K562 (cell line): ENCODE data around the gene EEF1A2. TPM values are rescaled to one million over a fixed set of nuclear protein-coding genes. Genes with fewer than 3 reads are reported as not detected.

Source experiments
- ATAC-seq: fragments of 200-7000 bp; cut with Tn5 transposase; 3 replicates; pipeline ENCODE4 v1.9.1; 2020; ENCODE audit warnings: moderate library complexity
- BruUV-seq: library from RNA; stranded (reverse); fragments of 400-500 nt; replicated peaks from 2 replicates; lab custom pipeline; 2021; lab: Mats Ljungman, UMichigan
- CTCF ChIA-PET: fragments of 300-600 bp; formaldehyde crosslinking; extraction: SDS; loops from one replicate; lab custom pipeline; 2021; ENCODE audit warnings: low intra/inter-chr PET ratio; lab: Yijun Ruan, JAX
- POLR2A ChIA-PET: fragments of 300-600, 350-650 bp; sonication (Branson Sonifier 250); formaldehyde crosslinking; extraction: SDS; loops from one replicate; lab custom pipeline; 2021; ENCODE audit warnings: antibody characterized with exemption, inconsistent platforms; lab: Yijun Ruan, JAX
- DNase-seq, 4 experiments: peaks; one replicate each; pipeline versions ENCODE4 v3.0.0 to v3.0.0-alpha.2; 2011 to 2018; ENCODE audit warnings: low spot score in 3 of 4, mixed read lengths in 3 of 4; ENCODE audit errors: extremely low read depth in 1 of 4
- FAIRE-seq: peaks from 2 replicates; lab custom pipeline; 2011; peaks lifted over from hg19 to GRCh38; lab: Jason Lieb, UNC
- H2AFZ ChIP-seq: 2 replicates; pipeline ENCODE4 v1.6.0; 2011; ENCODE audit warnings: low read depth, low read length, control low read depth, inconsistent platforms
- H3K27ac ChIP-seq: fragments of 200-600 bp; 3 replicates; pipeline ENCODE4 v1.8.0; 2011; ENCODE audit warnings: low read depth, mild to moderate bottlenecking, control low read depth, inconsistent platforms, low read length, moderate library complexity, mixed read lengths; ENCODE audit errors: extremely low read depth
- H3K27me3 ChIP-seq, 2 experiments: fragments of 300-600 bp in 1 of 2; 2 replicates in 1 of 2; 3 replicates in 1 of 2; pipeline versions ENCODE4 v1.6.0 to v1.8.0; 2011; ENCODE audit warnings: inconsistent platforms in 2 of 2, low read length in 2 of 2, mild to moderate bottlenecking in 1 of 2, mixed read lengths in 1 of 2, moderate library complexity in 1 of 2; ENCODE audit not compliant: control insufficient read depth in 2 of 2, insufficient read depth in 2 of 2
- H3K36me3 ChIP-seq: fragments of 300-600 bp; 3 replicates; pipeline ENCODE4 v1.8.0; 2011; ENCODE audit warnings: mild to moderate bottlenecking, low read length, inconsistent platforms; ENCODE audit not compliant: control insufficient read depth, insufficient read depth
- H3K4me1 ChIP-seq, 2 experiments: fragments of 200-600 bp in 1 of 2; replicated peaks in 1 of 2; 2 replicates in 1 of 2; 3 replicates in 1 of 2; pipeline versions ENCODE4 v1.5.1 to v1.8.0; 2011; ENCODE audit warnings: inconsistent platforms in 2 of 2, low read length in 2 of 2, mild to moderate bottlenecking in 1 of 2, mixed read lengths in 1 of 2, moderate library complexity in 1 of 2; ENCODE audit not compliant: control insufficient read depth in 2 of 2, insufficient read depth in 2 of 2
- H3K4me2 ChIP-seq: 2 replicates; pipeline ENCODE4 v1.6.1; 2011; ENCODE audit warnings: low read length, control low read depth, inconsistent platforms, mixed read lengths; ENCODE audit not compliant: insufficient read depth
- H3K4me3 ChIP-seq: fragments of 200-600 bp; sonication (generic), shearing (Covaris generic); 2 replicates; pipeline ENCODE4 v1.5.1; 2016; ENCODE audit warnings: control low read depth, inconsistent platforms
- H3K79me2 ChIP-seq: fragments of 200-600 bp; 3 replicates; pipeline ENCODE4 v1.8.0; 2011; ENCODE audit warnings: low read length, inconsistent platforms; ENCODE audit not compliant: control insufficient read depth, insufficient read depth
- H3K9ac ChIP-seq, 2 experiments: 2 replicates each; pipeline versions ENCODE4 v1.6.0 to v1.6.1; 2011; ENCODE audit warnings: low read depth in 2 of 2, low read length in 2 of 2, control low read depth in 1 of 2, inconsistent platforms in 1 of 2, mild to moderate bottlenecking in 1 of 2, mixed read lengths in 1 of 2; ENCODE audit not compliant: insufficient read depth in 1 of 2
- H3K9me1 ChIP-seq: one replicate; pipeline ENCODE4 v1.6.0; 2011; ENCODE audit warnings: inconsistent platforms, mild to moderate bottlenecking, low read length, moderate library complexity; ENCODE audit not compliant: control insufficient read depth, insufficient read depth
- H3K9me3 ChIP-seq: replicated peaks from 2 replicates; pipeline ENCODE4 v1.5.1; 2011; ENCODE audit warnings: low read depth, low read length, inconsistent platforms; ENCODE audit not compliant: control insufficient read depth, insufficient read depth
- H4K20me1 ChIP-seq: replicated peaks from 2 replicates; pipeline ENCODE4 v1.6.1; 2011; ENCODE audit warnings: low read length, inconsistent platforms, mixed read lengths; ENCODE audit not compliant: control insufficient read depth, insufficient read depth
- GABPA ChIP-seq: fragments of 200-800 bp; sonication (Bioruptor generic); conservative IDR thresholded peaks from 2 replicates; pipeline ENCODE4 v1.6.1; 2016; ENCODE audit warnings: low read depth, missing genetic modification characterization, missing compliant biosample characterization
- HNRNPK ChIP-seq: fragments of 200-400 bp; formaldehyde crosslinking; IDR thresholded peaks from one replicate; pipeline ENCODE4 v1.6.1; 2018; ENCODE audit warnings: mild to moderate bottlenecking, low read depth, low read length; ENCODE audit not compliant: poor library complexity, severe bottlenecking
- IFI16 ChIP-seq: fragments of 250-450 bp; sonication (Bioruptor Pico); IDR thresholded peaks from 2 replicates; pipeline ENCODE4 v2.1.2; 2022; ENCODE audit warnings: mild to moderate bottlenecking, inconsistent platforms
- POLR2B ChIP-seq: fragments of 450-650 bp; IDR thresholded peaks from 2 replicates; pipeline ENCODE4 v1.6.1; 2018; ENCODE audit warnings: low read depth; ENCODE audit not compliant: partially characterized antibody
- SAFB ChIP-seq: fragments of 200-400 bp; formaldehyde crosslinking; IDR thresholded peaks from 2 replicates; pipeline ENCODE4 v1.6.1; 2017; ENCODE audit warnings: low read depth, low read length, borderline replicate concordance
- SMC3 ChIP-seq: conservative IDR thresholded peaks from 2 replicates; pipeline ENCODE4 v1.6.1; 2011; ENCODE audit warnings: low read depth, low read length, improper control_type of control experiment; ENCODE audit not compliant: insufficient read depth
- TCF7 ChIP-seq: sonication (generic); IDR thresholded peaks from 2 replicates; pipeline ENCODE4 v1.6.1; 2016; ENCODE audit warnings: antibody characterized with exemption, borderline replicate concordance
- ZNF232 ChIP-seq: sonication (generic); formaldehyde crosslinking; IDR thresholded peaks from 2 replicates; pipeline ENCODE4 v1.8.0; 2022; ENCODE audit warnings: mild to moderate bottlenecking, missing genetic modification reagents
- ZNF408 ChIP-seq: fragments of 250-450 bp; sonication (Bioruptor Pico); IDR thresholded peaks from 2 replicates; pipeline ENCODE4 v1.4.0; 2020; ENCODE audit warnings: low read depth, mild to moderate bottlenecking, moderate library complexity
- WGBS: fragments of 100-300 bp; shearing (Covaris generic); methylation state at CpG from one replicate; pipeline ENCODE4 v1.1.6; 2016; ENCODE audit warnings: low coverage, mixed read lengths; ENCODE audit not compliant: insufficient coverage; ENCODE audit errors: missing lambda C conversion rate; 5-methylcytosine and 5-hydroxymethylcytosine counted together
- in situ Hi-C: fragments of 300-500 bp; cut with MboI; formaldehyde crosslinking; loops from 4 replicates; pipeline ENCODE4 v1.15.0; 2018; ENCODE audit warnings: inconsistent platforms, mixed read lengths
- intact Hi-C: fragments of 100-400 bp; cut with micrococcal nuclease; formaldehyde crosslinking; loops from 2 replicates; pipeline ENCODE4 v1.14.2; 2022
- polyA plus RNA-seq, 8 experiments: library from polyadenylated mRNA; depleted of rRNA in 4 of 8; stranded (reverse) in 5 of 8; unstranded in 3 of 8; fragments of >200 nt; fragmentation: Nextera tagmentation in 2 of 8; fragmentation: Illumina TruSeq in 1 of 8; extraction: Ambion mirVana in 2 of 8; extraction: Trizol in 1 of 8; gene quantifications; 2 replicates each; pipeline versions ENCODE4 v1.2.1 to v1.2.3, GENCODE V29; 2011 to 2014; ENCODE audit warnings: inconsistent platforms in 1 of 8, missing spikeins in 1 of 8
- total RNA-seq, 7 experiments: library from RNA; depleted of rRNA in 6 of 7; stranded (reverse); fragments of >200 nt in 6 of 7; fragmentation: Illumina TruSeq in 2 of 7; extraction: Trizol in 2 of 7; gene quantifications; 2 replicates each; pipeline versions ENCODE4 v1.2.1 to v1.2.3, GENCODE V29; 2011 to 2021; ENCODE audit warnings: low replicate concordance in 1 of 7
- TF ChIP-seq, protein P1 (sequence below): IDR thresholded peaks from 2 replicates; pipeline ENCODE4 v1.6.1; 2011; ENCODE audit not compliant: insufficient read length; ENCODE audit errors: extremely low read depth
- TF ChIP-seq, protein P2 (sequence below): sonication (generic); formaldehyde crosslinking; IDR thresholded peaks from 2 replicates; pipeline ENCODE4 v1.8.1; 2023; ENCODE audit warnings: mild to moderate bottlenecking, missing genetic modification reagents

Gene EEF1A2
- total and polyA plus RNA-seq, 9 of the 15 experiments (the other 6 are each of a cell fraction or from before 2014, with no cell fraction given) = 0.04 to 29.6 (median 11.5) TPM

DNA sequence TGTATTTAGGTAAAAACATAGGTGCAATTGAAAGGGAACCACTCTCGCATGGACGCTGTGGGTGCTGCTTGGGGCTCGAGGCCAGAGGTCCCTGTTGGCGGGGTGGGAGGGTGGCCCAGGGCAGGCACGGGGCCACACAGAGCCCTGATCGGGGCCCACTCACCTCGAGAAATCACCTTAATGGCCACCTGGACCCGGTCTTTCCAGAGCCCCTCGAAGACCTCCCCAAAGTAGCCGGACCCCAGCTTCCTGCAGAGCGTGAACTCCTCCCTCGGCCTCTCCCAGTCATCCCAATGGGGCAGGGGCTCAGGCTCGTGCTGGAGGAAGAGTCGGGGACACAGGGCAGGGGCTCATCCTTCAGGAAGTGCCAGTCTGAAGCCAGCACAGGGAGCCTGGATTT lies 34.5 kb upstream of the EEF1A2 start:
- CTCF ChIA-PET = no interaction called here
- POLR2A ChIA-PET = interaction anchor here (0.8 to 2.2 kb wide), 2 partner anchors 9 to 13 kb away, joined by 6 to 27 read pairs; partner anchors contain the start of gene PPDPF
- in situ Hi-C loops = no loop called here
- TF ChIP-seq, protein P1, sequence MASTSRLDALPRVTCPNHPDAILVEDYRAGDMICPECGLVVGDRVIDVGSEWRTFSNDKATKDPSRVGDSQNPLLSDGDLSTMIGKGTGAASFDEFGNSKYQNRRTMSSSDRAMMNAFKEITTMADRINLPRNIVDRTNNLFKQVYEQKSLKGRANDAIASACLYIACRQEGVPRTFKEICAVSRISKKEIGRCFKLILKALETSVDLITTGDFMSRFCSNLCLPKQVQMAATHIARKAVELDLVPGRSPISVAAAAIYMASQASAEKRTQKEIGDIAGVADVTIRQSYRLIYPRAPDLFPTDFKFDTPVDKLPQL = no peak
- TF ChIP-seq HNRNPK = no peak
- TF ChIP-seq, all 486 proteins: peak for 0
- 29% methylated on average over 9 of the region's 14 CpGs for WGBS
- DNase-seq (no peak), ATAC-seq (no peak), FAIRE-seq (no peak)
- H4K20me1 ChIP-seq = peaks cover 9% of the 10 kb centered on the region; the same call in 1 of the 2 replicates
- no peaks in the 10 kb centered on the region for H3K9me1 ChIP-seq
- H3K79me2 ChIP-seq = no peaks in the 10 kb centered on the region
- H3K4me2 ChIP-seq = no peak overlapping the region
- H3K27me3 ChIP-seq = peaks cover 0 to 44% of the 10 kb centered on the region in 2 experiments; a peak in 3 of 5 replicates
- H2AFZ ChIP-seq = no peak overlapping the region
- no peak overlapping the region for H3K27ac ChIP-seq
- no peaks in the 10 kb centered on the region for H3K36me3 ChIP-seq
- no peaks in the 10 kb centered on the region for H3K9me3 ChIP-seq
- no TSS peak for BruUV-seq
- no peak overlapping the region for H3K9ac ChIP-seq
- peaks cover 6 to 79% of the 10 kb centered on the region in 2 experiments; a peak in 4 of 5 replicates for H3K4me1 ChIP-seq
- no peak overlapping the region for H3K4me3 ChIP-seq
- intact Hi-C loops = loop anchor here (10.0 kb wide), 2 partner anchors 121 to 171 kb away; partner anchors contain the start of genes ARFRP1, RTEL1, STMN3 and ZGPAT

DNA sequence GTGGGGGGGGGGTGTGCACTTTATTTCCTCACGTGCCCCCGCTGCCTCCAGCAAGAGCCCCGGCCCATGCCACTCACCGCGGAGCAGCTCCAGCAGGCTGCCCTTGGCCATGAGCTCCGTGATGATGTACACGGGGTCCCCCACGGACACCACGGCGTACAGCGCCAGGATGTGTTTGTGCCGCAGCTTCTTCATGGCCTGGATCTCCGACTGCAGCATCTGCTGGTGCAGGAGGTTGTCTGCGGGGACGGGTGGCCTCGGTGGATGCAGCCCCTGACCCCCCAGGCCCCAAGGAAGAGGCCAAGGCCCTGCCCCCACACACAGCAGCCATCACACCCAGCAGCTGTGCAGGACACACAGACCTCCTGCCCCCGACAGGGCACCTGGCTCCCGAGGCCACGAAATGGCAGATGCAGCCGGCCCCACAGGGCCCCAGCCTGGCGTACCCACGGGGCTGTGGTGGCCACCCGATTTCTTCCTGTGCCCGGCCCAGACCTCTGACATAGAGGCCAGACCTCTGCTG lies 33.6 kb upstream of the EEF1A2 start:
- Histone ChIP-seq H4K20me1 (peaks cover 9% of the 10 kb centered on the region; the same call in 1 of the 2 replicates), H3K4me2 (no peak overlapping the region), H3K36me3 (no peaks in the 10 kb centered on the region), H2AFZ (no peak overlapping the region), H3K79me2 (no peaks in the 10 kb centered on the region), H3K9ac (no peak overlapping the region), H3K9me3 (no peaks in the 10 kb centered on the region), H3K27ac (no peak overlapping the region), H3K4me3 (no peak overlapping the region), H3K27me3 (peaks cover 0 to 44% of the 10 kb centered on the region in 2 experiments; a peak in 3 of 5 replicates), H3K9me1 (no peaks in the 10 kb centered on the region), H3K4me1 (peaks cover 3 to 70% of the 10 kb centered on the region in 2 experiments; a peak in 3 of 5 replicates)
- no TSS peak for BruUV-seq
- POLR2A ChIA-PET = interaction anchor here (0.8 to 0.9 kb wide), 2 partner anchors 10 kb away, joined by 3 to 4 read pairs; no protein-coding TSS in a partner anchor
- ATAC-seq = no peak
- in situ Hi-C loops = no loop called here
- DNase-seq = no peak
- intact Hi-C loops = loop anchor here (10.0 kb wide), 2 partner anchors 122 to 172 kb away; partner anchors contain the start of genes ARFRP1, RTEL1, STMN3 and ZGPAT
- CTCF ChIA-PET = no interaction called here
- 39% methylated on average over 18 of the region's 24 CpGs for WGBS
- no peak for FAIRE-seq
- TF ChIP-seq SMC3 (no peak), ZNF232 (no peak), SAFB (no peak), GABPA (tag) (no peak), TCF7 (no peak), ZNF408 (CRISPR knock-in tag) (no peak), IFI16 (CRISPR knock-in tag) (no peak), POLR2B (no peak)
- TF ChIP-seq, protein P2, sequence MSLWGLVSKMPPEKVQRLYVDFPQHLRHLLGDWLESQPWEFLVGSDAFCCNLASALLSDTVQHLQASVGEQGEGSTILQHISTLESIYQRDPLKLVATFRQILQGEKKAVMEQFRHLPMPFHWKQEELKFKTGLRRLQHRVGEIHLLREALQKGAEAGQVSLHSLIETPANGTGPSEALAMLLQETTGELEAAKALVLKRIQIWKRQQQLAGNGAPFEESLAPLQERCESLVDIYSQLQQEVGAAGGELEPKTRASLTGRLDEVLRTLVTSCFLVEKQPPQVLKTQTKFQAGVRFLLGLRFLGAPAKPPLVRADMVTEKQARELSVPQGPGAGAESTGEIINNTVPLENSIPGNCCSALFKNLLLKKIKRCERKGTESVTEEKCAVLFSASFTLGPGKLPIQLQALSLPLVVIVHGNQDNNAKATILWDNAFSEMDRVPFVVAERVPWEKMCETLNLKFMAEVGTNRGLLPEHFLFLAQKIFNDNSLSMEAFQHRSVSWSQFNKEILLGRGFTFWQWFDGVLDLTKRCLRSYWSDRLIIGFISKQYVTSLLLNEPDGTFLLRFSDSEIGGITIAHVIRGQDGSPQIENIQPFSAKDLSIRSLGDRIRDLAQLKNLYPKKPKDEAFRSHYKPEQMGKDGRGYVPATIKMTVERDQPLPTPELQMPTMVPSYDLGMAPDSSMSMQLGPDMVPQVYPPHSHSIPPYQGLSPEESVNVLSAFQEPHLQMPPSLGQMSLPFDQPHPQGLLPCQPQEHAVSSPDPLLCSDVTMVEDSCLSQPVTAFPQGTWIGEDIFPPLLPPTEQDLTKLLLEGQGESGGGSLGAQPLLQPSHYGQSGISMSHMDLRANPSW (CRISPR knock-in tag) = no peak
